Thoracic aorta (tissue), 2 donors: ENCODE results near the gene DENND5B. TPM values are rescaled to one million over a fixed set of nuclear protein-coding genes. Genes with fewer than 3 reads are reported as not detected.

Experiments used
- ATAC-seq: fragments of 150-250 bp; one replicate; pipeline ENCODE4 v1.8.0; 2017; ENCODE audit warnings: low read depth; ENCODE audit not compliant: insufficient number of reproducible peaks, low FRiP score
- DNase-seq: peaks from one replicate; pipeline ENCODE4 v3.0.0-alpha.2; 2020; ENCODE audit warnings: low spot score
- H3K27ac ChIP-seq, 2 donors: fragments of 200-600 bp; sonication (generic); 1 replicate in 1 of 2; 2 replicates in 1 of 2; pipeline ENCODE4 v1.5.1; 2016; ENCODE audit warnings: mild to moderate bottlenecking in 2 of 2, moderate library complexity in 2 of 2
- H3K27me3 ChIP-seq: fragments of 200-600 bp; sonication (generic); replicated peaks from 2 replicates; pipeline ENCODE4 v1.6.0; 2016; ENCODE audit warnings: mild to moderate bottlenecking; ENCODE audit not compliant: insufficient read depth
- H3K36me3 ChIP-seq: fragments of 200-600 bp; sonication (generic); one replicate; pipeline ENCODE4 v1.5.1; 2016
- H3K4me1 ChIP-seq, 2 donors: fragments of 200-600 bp; sonication (generic); 1 replicate in 1 of 2; 2 replicates in 1 of 2; pipeline versions ENCODE4 v1.5.1 to v1.6.0; 2016; ENCODE audit warnings: low read depth in 2 of 2, mild to moderate bottlenecking in 1 of 2; ENCODE audit not compliant: control insufficient read depth in 1 of 2
- H3K4me3 ChIP-seq: fragments of 200-600 bp; sonication (generic); 2 replicates; pipeline ENCODE4 v1.5.1; 2016; ENCODE audit warnings: mild to moderate bottlenecking
- H3K9me3 ChIP-seq: fragments of 200-600 bp; sonication (generic); 2 replicates; pipeline ENCODE4 v1.5.1; 2016
- CTCF ChIP-seq: fragments of 200-600 bp; sonication (generic); IDR thresholded peaks from one replicate; pipeline ENCODE4 v1.5.1; 2019; ENCODE audit warnings: antibody characterized with exemption
- total RNA-seq, 2 donors: library from RNA; depleted of rRNA; stranded (reverse); fragments of >200 nt; gene quantifications; one replicate each; pipeline versions ENCODE4 v1.1.0 to v1.2.3, GENCODE V29; 2016

DENND5B gene
- total RNA-seq, 2 donors from 2014 or later, result 28.6 to 43.9 TPM

DNA sequence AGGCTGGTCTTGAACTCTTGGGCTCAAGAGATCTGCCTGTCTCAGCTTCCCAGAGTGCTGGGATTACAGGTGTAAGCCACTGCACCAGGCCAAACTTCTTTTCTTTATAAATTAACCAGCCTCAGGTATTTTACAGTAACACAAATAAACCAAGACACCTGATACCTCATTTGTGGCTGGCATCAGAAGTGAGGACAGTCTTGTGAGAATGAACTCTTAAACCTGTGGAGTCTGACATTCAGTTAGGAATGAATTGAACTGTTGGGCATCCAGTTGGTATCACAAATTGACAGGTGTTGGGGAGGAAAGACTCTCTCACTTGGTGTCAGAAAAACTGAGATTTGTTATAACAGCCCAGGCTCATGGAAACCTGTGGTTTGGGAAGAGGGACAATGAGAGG lies 120.5 kb downstream of the DENND5B start:
- no peaks in the 10 kb centered on the region for H3K36me3 ChIP-seq
- H3K4me1 ChIP-seq, result peaks cover 0 to 3% of the 10 kb centered on the region in 2 donors
- H3K27me3 ChIP-seq, result no peaks in the 10 kb centered on the region
- no peak for DNase-seq
- TF ChIP-seq CTCF, result no peak
- H3K9me3 ChIP-seq, result no peaks in the 10 kb centered on the region
- H3K27ac ChIP-seq, result no peak overlapping the region
- ATAC-seq, result no peak
- no peak overlapping the region for H3K4me3 ChIP-seq

- no peaks in the 10 kb centered on the region for H3K4me1 ChIP-seq
- no peaks in the 10 kb centered on the region for H3K9me3 ChIP-seq
- TF ChIP-seq CTCF, result no peak
- H3K27me3 ChIP-seq, result no peaks in the 10 kb centered on the region
- DNase-seq (no peak), ATAC-seq (no peak)
- H3K4me3 ChIP-seq, result no peak overlapping the region
- H3K27ac ChIP-seq, result no peak overlapping the region
- no peaks in the 10 kb centered on the region for H3K36me3 ChIP-seq
Observed at GRCh38 chr12:31466768-31467167, 124.2 kb downstream of the DENND5B start.

GRCh38 chr12:31465002-31465401 lies 125.9 kb downstream of the DENND5B start:
- H3K36me3 ChIP-seq, result no peaks in the 10 kb centered on the region
- H3K9me3 ChIP-seq, result no peaks in the 10 kb centered on the region
- no peak for DNase-seq
- no peak for ATAC-seq
- no peak overlapping the region for H3K27ac ChIP-seq
- H3K4me1 ChIP-seq, result no peaks in the 10 kb centered on the region
- no peak overlapping the region for H3K4me3 ChIP-seq
- TF ChIP-seq CTCF, result no peak
- no peaks in the 10 kb centered on the region for H3K27me3 ChIP-seq

DNA sequence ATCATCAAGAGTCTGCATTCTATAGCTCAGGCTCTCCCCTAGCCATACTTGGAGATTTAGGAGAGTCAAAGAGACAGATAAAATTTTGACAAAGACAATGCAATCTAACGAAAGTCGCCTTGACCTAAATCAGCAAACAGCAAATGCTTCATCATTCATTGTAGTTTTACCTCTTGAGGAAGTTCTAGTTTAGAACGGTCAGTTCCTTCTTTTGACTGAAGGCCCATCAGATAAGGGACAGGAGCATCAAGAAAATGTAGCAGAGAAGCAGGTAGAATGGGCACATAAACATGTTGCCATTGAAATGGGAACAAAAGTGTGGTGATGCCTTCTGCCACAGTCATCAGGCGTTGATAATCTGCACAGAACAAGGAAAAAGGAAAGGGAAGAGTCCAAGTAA lies 130.9 kb downstream of the DENND5B start:
- H3K4me3 ChIP-seq, result no peak overlapping the region

GRCh38 chr12:31456562-31456961 lies 134.4 kb downstream of the DENND5B start:
- no peak for DNase-seq
- Histone ChIP-seq H3K4me1 (peaks cover 10 to 18% of the 10 kb centered on the region in 2 donors), H3K27ac (peak overlapping the region in 1 of 2 donors; percentile 71), H3K36me3 (no peaks in the 10 kb centered on the region), H3K27me3 (no peaks in the 10 kb centered on the region), H3K9me3 (no peaks in the 10 kb centered on the region), H3K4me3 (no peak overlapping the region)
- no peak for ATAC-seq
- no peak for TF ChIP-seq CTCF

More for the DNA sequence above, 130.9 kb downstream of the DENND5B start:
- Histone ChIP-seq H3K9me3 (no peaks in the 10 kb centered on the region), H3K27ac (no peak overlapping the region), H3K36me3 (no peaks in the 10 kb centered on the region), H3K27me3 (no peaks in the 10 kb centered on the region), H3K4me1 (peaks cover 10 to 18% of the 10 kb centered on the region in 2 donors)
- DNase-seq (no peak), ATAC-seq (no peak)
- TF ChIP-seq CTCF, result no peak
